Hepatic stellate cell (primary cell): ENCODE data around the gene CPPED1.
"Not testable (repeated sequence)": the region's sequence is repeated elsewhere in the genome, so short reads cannot be mapped to it uniquely, and the experiment has no call there.

Source experiments
- DNase-seq: peaks from one replicate; pipeline ENCODE4 v3.0.0; 2011; ENCODE audit warnings: low spot score

The CPPED1 gene

GRCh38 chr16:12766853-12767252, 36.8 kb downstream of the CPPED1 start:
- no peak for DNase-seq

- DNase-seq, result not testable (repeated sequence)
Observed at GRCh38 chr16:12766208-12766607, 37.5 kb downstream of the CPPED1 start.

GRCh38 chr16:12764813-12765488, 38.7 kb downstream of the CPPED1 start:
- DNase-seq, result no peak

GRCh38 chr16:12763517-12763916, 40.2 kb downstream of the CPPED1 start:
- no peak for DNase-seq

GRCh38 chr16:12760819-12761611, 42.7 kb downstream of the CPPED1 start:
- DNase-seq, result no peak

- DNase-seq, result no peak
Observed at GRCh38 chr16:12758670-12759558, 44.8 kb downstream of the CPPED1 start.

GRCh38 chr16:12758031-12758669, 45.5 kb downstream of the CPPED1 start:
- DNase-seq, result no peak

GRCh38 chr16:12757546-12757945, 46.1 kb downstream of the CPPED1 start:
- DNase-seq, result no peak

- no peak for DNase-seq
Observed at GRCh38 chr16:12754824-12755543, 48.7 kb downstream of the CPPED1 start.

- no peak for DNase-seq
Observed at GRCh38 chr16:12753203-12754023, 50.3 kb downstream of the CPPED1 start.

- no peak for DNase-seq
Observed at GRCh38 chr16:12752159-12752558, 51.5 kb downstream of the CPPED1 start.

GRCh38 chr16:12750554-12750918, 53.2 kb downstream of the CPPED1 start:
- DNase-seq, result no peak

- DNase-seq, result no peak
Observed at GRCh38 chr16:12749076-12749475, 54.6 kb downstream of the CPPED1 start.

GRCh38 chr16:12747827-12748226, 55.9 kb downstream of the CPPED1 start:
- DNase-seq, result no peak

GRCh38 chr16:12747261-12747660, 56.4 kb downstream of the CPPED1 start:
- DNase-seq, result no peak

GRCh38 chr16:12744860-12745259, 58.8 kb downstream of the CPPED1 start:
- DNase-seq, result no peak

GRCh38 chr16:12742741-12743140, 60.9 kb downstream of the CPPED1 start:
- DNase-seq, result no peak

- DNase-seq, result no peak
Observed at GRCh38 chr16:12740986-12741610, 62.6 kb downstream of the CPPED1 start.

- no peak for DNase-seq
Observed at GRCh38 chr16:12739738-12740137, 63.9 kb downstream of the CPPED1 start.

- no peak for DNase-seq
Observed at GRCh38 chr16:12737563-12737962, 66.1 kb downstream of the CPPED1 start.
